ENCODE data around the gene SBSN.

Gene SBSN, protein sequence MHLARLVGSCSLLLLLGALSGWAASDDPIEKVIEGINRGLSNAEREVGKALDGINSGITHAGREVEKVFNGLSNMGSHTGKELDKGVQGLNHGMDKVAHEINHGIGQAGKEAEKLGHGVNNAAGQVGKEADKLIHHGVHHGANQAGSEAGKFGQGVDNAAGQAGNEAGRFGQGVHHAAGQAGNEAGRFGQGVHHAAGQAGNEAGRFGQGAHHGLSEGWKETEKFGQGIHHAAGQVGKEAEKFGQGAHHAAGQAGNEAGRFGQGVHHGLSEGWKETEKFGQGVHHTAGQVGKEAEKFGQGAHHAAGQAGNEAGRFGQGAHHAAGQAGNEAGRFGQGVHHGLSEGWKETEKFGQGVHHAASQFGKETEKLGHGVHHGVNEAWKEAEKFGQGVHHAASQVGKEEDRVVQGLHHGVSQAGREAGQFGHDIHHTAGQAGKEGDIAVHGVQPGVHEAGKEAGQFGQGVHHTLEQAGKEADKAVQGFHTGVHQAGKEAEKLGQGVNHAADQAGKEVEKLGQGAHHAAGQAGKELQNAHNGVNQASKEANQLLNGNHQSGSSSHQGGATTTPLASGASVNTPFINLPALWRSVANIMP

DNA sequence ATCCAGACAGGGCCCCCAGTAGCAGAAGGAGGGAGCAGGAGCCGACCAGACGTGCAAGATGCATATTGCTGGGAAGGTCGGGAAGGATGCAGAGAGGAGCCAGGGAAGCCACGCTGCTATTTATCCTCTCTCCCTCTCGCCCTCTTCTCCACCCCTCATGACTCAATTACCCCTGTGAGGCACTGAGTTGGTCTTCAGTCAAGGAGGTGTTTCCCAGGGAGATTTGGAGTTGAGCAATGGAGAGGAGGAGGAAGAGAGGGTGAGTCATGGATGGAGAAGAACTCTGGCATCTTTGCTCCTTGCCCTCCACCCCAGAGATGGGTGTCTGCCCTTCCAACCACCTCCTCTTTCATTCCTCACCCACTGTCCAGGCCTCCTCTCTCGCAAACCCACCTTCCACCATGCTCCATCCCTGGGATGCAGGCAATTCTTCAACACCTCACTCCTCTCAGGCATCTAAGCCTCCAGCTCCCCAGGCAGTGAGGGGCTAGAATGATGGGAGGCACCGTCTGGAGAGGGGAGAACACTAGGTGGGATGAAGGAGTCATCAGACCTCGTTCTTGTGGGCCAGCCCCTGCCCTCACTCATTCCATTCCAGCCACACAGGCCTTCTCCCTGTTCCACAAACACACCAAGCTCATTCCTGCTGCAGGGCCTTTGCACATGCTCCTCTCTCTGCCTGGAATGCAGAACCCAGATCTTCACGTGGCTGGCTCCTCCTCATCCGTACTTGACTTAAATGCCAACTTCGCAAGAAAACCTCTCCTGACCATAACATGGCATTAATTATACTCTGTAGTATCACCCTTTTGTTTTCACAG, at the start of gene SBSN:
TSS of gene SBSN (minus strand) at position 94 of the 821 bp plus-strand sequence. CDS start at position 64, 30 bp downstream.
- TF ChIP-seq, protein P1, sequence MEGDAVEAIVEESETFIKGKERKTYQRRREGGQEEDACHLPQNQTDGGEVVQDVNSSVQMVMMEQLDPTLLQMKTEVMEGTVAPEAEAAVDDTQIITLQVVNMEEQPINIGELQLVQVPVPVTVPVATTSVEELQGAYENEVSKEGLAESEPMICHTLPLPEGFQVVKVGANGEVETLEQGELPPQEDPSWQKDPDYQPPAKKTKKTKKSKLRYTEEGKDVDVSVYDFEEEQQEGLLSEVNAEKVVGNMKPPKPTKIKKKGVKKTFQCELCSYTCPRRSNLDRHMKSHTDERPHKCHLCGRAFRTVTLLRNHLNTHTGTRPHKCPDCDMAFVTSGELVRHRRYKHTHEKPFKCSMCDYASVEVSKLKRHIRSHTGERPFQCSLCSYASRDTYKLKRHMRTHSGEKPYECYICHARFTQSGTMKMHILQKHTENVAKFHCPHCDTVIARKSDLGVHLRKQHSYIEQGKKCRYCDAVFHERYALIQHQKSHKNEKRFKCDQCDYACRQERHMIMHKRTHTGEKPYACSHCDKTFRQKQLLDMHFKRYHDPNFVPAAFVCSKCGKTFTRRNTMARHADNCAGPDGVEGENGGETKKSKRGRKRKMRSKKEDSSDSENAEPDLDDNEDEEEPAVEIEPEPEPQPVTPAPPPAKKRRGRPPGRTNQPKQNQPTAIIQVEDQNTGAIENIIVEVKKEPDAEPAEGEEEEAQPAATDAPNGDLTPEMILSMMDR (IDR thresholded peaks at IDR 0.05) = no peak

DNA sequence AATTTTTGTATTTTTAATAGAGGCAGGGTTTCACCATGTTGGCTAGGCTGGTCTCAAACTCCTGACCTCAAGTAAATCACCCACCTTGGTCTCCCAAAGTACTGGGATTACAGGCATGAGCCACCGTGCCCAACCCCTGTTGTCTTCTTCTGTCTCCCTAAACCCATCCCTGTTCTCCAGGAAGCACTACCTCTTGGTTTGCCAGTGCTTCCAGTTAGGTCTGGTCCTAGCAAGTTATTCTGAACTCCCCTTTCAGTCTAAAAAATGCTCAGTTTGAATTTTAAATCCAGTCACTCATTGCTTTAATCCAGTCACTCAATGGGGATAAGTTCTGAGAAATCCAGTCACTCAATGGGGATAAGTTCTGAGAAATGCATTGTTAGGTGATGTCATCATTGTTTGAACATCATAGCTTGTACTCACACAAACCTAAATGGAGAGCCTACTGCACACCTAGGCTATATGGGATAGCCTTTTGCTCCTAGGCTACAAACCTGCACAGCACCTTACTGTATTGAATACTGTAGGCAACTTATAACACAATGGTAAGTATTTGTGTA, 43.4 kb upstream of the SBSN start:
- TF ChIP-seq, protein P1 (IDR thresholded peaks at IDR 0.05) = no peak

DNA sequence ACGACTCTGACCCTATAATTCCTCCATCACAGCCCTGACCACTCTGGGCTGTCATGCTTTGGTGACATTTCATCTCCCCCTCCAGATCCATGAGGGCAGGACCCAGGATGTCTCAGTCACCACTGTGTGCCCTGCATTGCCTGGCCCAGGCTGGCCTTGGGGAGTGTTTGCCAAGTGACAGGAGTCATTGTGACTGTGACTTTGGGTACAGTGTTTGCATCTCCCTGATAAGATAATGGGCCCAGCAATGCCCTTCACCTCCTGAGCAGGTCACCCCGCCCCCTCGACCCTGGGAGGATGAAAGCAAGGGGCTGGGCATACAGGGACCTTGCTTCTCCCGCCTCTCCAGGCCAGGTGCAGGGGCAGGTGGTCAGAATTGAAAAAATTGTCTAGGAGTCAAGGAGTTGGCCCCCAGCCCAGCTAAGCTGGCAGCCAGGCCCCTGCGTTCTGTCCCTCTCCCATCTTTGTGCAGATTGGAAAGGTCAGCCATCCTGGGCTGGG, 41.2 kb upstream of the SBSN start:
- TF ChIP-seq, protein P1 (IDR thresholded peaks at IDR 0.05) = no peak

DNA sequence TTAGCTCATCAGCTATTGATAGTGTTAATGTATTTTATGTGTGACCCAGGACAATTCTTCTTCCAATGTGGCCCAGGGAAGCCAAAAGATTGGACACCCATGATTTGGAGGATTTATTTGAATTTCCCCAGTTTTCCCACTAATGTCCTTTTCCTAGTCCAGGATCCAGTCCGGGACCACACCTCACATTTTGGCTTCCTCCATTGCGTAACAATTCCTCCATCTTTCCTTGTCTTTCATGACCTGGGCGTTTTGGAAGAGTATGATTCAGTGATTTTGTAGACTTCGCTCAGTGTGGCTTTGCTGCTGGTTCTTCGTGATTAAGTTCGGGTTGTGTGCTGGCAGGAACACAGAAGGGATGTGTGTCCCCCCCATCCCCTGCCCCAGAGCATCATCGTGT, 38.6 kb upstream of the SBSN start:
- TF ChIP-seq, protein P1 (IDR thresholded peaks at IDR 0.05) = no peak

DNA sequence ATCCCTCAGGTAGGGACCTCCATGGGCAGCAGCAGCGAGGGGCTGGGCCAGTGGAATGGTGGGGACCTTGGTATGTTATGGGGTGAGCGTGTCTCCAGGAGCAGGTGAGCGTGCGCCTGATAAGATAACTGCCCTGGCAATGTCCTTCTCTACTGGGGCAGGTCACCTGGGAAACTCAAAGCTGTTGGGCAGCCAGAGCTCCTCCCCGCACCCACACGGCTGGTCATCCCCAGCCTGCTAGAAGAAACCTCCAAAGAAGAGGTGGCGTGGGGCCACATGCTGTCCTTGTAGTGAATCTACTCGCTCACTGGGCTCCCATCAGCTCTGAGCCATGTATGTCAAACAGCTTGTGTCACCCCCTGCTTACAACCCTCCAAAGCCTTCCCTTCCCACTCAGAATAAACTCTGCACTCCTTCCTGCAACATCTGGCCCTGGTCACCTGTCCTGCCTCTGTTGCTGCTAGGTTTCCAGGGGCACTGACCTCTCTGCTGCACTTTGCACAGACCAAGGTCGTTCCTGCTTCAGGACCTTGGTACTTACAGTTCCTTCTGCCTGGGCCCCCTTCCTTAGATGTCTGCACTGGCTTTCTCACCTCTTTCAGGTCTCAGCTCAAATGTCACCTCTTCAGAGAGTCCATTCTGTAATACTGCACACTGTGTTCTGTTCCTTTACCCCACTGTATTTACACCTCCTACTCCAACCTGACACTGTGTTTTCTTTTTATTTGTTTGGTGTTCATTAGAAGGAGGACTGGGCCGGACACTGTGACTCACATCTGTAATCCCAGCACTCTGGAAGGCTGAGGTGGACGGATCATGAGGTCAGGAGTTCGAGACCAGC, 37.1 kb upstream of the SBSN start:
- TF ChIP-seq, protein P1 (IDR thresholded peaks at IDR 0.05) = no peak

DNA sequence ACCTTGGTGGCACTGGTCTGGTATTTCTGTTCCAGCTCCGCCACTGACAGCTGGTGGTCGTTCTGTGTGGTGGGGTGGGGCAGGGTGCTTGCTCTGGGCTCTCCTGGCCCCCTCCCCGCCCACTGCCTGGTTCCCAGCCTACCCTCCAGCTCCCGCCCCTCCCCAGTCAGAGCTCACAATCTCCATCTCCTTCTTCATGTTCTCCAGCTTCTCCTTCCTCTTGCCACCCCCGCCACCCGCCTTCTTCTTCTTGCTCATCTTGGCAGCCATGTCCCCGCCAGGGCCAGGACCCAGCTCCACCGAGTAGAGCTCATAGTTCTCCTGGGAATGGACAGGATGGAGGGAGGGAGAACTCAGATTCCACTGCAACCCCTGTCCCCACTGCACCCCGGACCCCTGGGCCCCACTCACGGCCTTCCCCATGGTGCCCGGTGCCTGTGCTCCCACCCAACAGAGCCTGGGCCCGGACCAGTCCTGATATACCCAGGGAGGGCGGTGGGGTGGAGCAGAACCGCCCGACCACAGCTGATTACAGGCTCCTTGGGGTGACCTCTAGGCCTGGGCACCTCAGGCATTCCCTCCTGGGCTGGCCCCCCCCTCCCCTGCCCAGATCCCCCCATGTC, 35.2 kb upstream of the SBSN start, which contains the start of gene ATP4A:
TSS of gene ATP4A (minus strand) at position 452 of the 623 bp plus-strand sequence. CDS start at position 423, 29 bp downstream.
- TF ChIP-seq, protein P1 (IDR thresholded peaks at IDR 0.05) = no peak
